Measurements from ENCODE around the gene FAM8A1. TPM values are rescaled to one million over a fixed set of nuclear protein-coding genes. Genes with fewer than 3 reads are reported as not detected.
"Not testable (repeated sequence)": the region's sequence is repeated elsewhere in the genome, so short reads cannot be mapped to it uniquely, and the experiment has no call there.

The FAM8A1 gene
- total RNA-seq, 4 donors from 2014 or later = 45.1 to 57.1 (median 52.3) TPM

DNA sequence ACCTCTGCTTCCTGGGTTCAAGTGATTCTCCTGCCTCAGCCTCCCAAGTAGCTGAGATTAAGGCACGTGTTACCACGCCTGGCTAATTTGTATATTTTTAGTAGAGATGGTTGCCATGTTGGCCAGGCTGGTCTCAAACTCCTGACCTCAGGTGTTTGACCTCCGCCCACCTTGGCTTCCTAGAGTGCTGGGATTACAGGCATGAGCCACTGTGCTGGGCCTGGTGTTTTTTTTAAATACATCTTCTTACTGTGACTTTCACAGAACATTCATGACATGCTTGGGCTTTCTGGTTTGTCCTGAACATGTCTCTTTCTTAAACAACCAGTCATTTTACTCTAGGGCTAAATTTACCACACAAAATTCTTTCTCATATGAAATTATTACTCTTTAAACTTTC, 34.7 kb upstream of the FAM8A1 start:
- Histone ChIP-seq H3K9me3 (no peaks in the 10 kb centered on the region), H3K4me3 (replicated peaks in 1 of 3) (no peak overlapping the region), H3K27me3 (no peaks in the 10 kb centered on the region), H3K36me3 (no peaks in the 10 kb centered on the region), H3K27ac (no peak overlapping the region), H3K4me1 (no peaks in the 10 kb centered on the region)
- 90 to 97% methylated on average over 3 of the region's 3 CpGs for WGBS, 2 donors
- intact Hi-C loops (cut with DNase I) = no loop called here
- TF ChIP-seq POLR2A (IDR thresholded peaks at IDR 0.05) = no peak
- TF ChIP-seq, protein P1, sequence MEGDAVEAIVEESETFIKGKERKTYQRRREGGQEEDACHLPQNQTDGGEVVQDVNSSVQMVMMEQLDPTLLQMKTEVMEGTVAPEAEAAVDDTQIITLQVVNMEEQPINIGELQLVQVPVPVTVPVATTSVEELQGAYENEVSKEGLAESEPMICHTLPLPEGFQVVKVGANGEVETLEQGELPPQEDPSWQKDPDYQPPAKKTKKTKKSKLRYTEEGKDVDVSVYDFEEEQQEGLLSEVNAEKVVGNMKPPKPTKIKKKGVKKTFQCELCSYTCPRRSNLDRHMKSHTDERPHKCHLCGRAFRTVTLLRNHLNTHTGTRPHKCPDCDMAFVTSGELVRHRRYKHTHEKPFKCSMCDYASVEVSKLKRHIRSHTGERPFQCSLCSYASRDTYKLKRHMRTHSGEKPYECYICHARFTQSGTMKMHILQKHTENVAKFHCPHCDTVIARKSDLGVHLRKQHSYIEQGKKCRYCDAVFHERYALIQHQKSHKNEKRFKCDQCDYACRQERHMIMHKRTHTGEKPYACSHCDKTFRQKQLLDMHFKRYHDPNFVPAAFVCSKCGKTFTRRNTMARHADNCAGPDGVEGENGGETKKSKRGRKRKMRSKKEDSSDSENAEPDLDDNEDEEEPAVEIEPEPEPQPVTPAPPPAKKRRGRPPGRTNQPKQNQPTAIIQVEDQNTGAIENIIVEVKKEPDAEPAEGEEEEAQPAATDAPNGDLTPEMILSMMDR (IDR thresholded peaks at IDR 0.05) = no peak
- no peak for DNase-seq

DNA sequence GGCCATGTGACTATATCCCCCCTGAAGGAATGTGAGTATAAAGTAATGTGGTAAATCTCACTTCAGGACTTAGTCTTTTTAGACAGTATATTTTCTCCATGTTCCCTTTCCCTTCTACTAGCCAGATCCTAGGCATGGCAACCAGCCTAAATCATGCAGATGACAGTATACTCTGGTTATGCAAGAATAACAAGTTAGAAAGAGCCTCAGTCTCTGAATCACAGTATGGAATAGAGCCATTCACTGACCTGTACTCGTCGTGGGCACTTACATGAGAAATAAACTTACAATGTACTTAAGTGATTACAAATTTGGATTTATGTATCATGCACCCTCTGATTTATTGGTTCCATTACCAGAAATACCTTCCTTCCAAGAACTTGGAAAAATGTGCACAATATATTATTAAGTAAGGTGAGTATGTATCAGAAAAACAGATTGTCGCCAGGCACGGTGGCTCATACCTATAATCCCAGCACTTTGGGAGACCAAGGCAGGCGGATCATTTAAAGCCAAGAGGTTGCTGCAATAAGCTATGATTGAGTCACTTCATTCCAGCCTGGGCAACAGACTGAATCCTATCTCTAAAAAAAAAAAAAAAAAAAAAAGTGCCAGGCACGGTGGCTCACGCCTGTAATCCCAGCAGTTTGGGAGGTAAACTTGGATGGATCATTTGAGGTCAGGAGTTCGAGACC, 25.1 kb upstream of the FAM8A1 start:
- Histone ChIP-seq H3K9me3 (no peaks in the 10 kb centered on the region), H3K27me3 (no peaks in the 10 kb centered on the region), H3K4me1 (no peaks in the 10 kb centered on the region), H3K4me3 (replicated peaks in 1 of 3) (no peak overlapping the region), H3K36me3 (no peaks in the 10 kb centered on the region), H3K27ac (no peak overlapping the region)
- TF ChIP-seq, protein P1 (IDR thresholded peaks at IDR 0.05) = no peak
- no peak for TF ChIP-seq POLR2A (IDR thresholded peaks at IDR 0.05)
- 89 to 92% methylated on average over 8 of the region's 8 CpGs for WGBS, 2 donors
- intact Hi-C loops (cut with DNase I) = no loop called here
- no peak for DNase-seq

DNA sequence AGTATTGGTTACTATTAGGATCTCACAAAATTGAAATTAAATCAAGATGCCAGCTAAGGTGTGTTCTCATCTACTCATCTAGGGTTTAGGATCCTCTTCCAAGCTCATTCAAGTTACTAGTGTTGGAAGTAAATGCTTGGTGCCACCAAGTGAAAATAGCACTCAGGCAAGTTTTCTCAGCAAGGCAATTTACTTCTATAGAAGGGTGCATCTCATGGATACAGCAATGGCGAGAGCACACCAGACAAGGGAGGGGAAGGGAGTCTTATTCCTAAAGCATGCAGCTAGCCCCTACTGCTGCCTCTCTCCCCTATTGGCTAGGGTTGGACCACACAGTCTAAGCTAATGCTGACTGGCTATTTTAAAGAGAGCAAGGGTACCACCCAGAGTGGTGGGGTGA, 23.0 kb upstream of the FAM8A1 start:
- no peak overlapping the region for H3K4me3 ChIP-seq (replicated peaks in 1 of 3)
- 100% methylated on average over 1 of the region's 1 CpG for WGBS, 2 donors
- no peak overlapping the region for H3K27ac ChIP-seq

DNA sequence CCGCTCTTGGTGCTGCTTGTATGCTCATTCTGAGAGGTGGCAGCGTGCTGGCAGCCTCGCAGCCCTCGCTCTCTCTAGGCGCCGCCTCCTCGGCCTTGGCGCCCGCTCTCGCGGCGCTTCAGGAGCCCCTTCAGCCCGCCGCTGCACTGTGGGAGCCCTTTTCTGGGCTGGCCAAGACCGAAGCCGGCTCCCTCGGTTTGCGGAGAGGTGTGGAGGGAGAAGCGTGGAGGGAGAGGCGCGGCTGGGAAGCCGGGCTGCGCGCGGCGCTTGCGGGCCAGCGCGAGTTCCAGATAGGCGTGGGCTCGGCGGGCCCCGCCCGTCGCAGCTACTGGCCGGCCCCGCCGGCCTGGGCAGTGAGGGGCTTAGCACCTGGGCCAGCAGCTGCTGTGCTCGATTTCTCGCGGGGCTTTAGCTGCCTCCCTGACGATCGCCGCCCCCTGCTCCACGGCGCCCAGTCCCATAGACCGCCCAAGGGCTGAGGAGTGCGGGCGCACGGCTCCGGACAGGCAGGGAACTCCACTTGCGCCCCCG, 19.5 kb upstream of the FAM8A1 start:
- Histone ChIP-seq H3K36me3 (no peaks in the 10 kb centered on the region), H3K9me3 (no peaks in the 10 kb centered on the region), H3K4me3 (replicated peaks in 1 of 3) (peak overlapping the region; percentile 6 to 69 (median 41)), H3K27ac (peak overlapping the region in 2 of 3 donors; percentile 27 to 42), H3K27me3 (no peaks in the 10 kb centered on the region), H3K4me1 (peaks cover 0 to 5% of the 10 kb centered on the region in 2 donors)
- TF ChIP-seq POLR2A (IDR thresholded peaks at IDR 0.05) = peak in 1 of 2 donors; percentile 14
- TF ChIP-seq, protein P1 (IDR thresholded peaks at IDR 0.05) = no peak
- 1 to 16% methylated on average over 21 to 27 of the region's 53 CpGs for WGBS, 2 donors
- DNase-seq = peak; percentile 56 to 65
- intact Hi-C loops (cut with DNase I) = loop anchor here (5.0 to 10.0 kb wide), 3 partner anchors 303 to 544 kb away; partner anchors contain the start of gene NHLRC1

More for the DNA sequence above, 23.0 kb upstream of the FAM8A1 start:
- Histone ChIP-seq H3K27me3 (no peaks in the 10 kb centered on the region), H3K36me3 (no peaks in the 10 kb centered on the region), H3K9me3 (no peaks in the 10 kb centered on the region), H3K4me1 (no peaks in the 10 kb centered on the region)
- intact Hi-C loops (cut with DNase I) = no loop called here
- DNase-seq = no peak
- TF ChIP-seq POLR2A (IDR thresholded peaks at IDR 0.05) = no peak
- TF ChIP-seq, protein P1 (IDR thresholded peaks at IDR 0.05) = no peak

DNA sequence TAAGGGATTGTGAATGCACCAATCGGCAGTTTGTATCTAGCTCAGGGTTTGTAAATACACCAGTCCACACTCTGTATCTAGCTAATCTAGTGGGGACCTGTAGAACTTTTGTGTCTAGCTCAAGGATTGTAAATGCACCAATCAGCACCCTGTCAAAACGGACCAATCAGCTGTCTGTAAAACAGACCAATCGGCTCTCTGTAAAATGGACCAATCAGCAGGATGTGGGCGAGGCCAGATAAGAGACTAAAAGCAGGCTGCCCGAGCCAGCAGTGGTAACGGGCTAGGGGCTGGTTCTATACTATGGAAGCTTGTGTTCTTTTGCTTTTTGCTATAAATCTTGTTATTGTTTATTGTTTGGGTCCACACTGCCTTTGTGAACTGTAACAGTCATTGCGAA, 18.8 kb upstream of the FAM8A1 start:
- H3K36me3 ChIP-seq; H3K9me3 ChIP-seq; H3K27me3 ChIP-seq; DNase-seq; H3K4me1 ChIP-seq; H3K27ac ChIP-seq; H3K4me3 ChIP-seq (replicated peaks in 1 of 3): not testable (repeated sequence)
- WGBS, 2 donors = 94 to 99% methylated on average over 7 of the region's 7 CpGs
- intact Hi-C loops (cut with DNase I) = loop anchor here (5.0 to 10.0 kb wide), 3 partner anchors 304 to 544 kb away; partner anchors contain the start of gene NHLRC1
